Eye (tissue), 1 donor: Measurements from ENCODE around the gene ADGRL1.
"Not testable (repeated sequence)": the region's sequence is repeated elsewhere in the genome, so short reads cannot be mapped to it uniquely, and the experiment has no call there.

Experiments
- DNase-seq: peaks from one replicate; pipeline ENCODE4 v3.0.0-alpha.2; 2015

Gene ADGRL1

DNA sequence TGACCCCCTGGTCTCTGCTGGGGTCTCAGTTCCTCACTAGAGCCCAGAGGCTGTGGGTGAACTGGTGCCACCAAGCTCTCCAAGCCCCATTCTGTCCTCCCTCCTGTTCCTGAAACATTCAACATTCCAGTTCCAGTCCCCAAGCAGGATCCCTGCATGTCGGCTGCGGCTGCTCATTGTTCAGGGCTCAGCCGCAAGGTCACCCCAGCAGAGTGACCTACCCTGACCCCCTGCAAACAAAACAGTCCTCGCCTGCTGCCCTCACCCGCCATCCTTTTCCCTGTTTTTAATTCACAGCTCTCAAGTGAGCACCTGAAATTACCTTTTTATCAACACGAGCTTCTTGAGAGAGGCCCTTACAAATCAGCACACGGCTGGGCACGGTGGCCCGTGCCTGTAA lies 19.3 kb downstream of the ADGRL1 start:
- DNase-seq, result not testable (repeated sequence)

DNA sequence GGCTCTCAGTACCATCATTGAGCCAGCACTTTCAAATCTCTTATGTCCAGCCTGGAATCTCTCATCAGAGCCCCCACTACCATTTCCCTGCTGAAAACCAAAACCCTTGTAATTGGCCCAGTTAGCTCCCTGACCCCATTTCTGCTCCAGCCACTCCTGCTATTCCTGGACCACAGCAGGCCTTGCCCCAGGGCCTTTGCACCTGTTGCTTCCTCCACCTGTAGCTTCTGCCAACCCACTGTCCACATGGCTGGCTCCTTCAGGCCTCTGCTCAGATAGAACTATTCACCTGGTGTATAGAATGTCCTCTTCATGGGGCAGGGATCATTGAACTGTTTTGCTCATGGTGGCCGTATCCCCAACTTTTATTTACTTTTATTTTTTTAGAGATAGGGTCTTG lies 20.3 kb downstream of the ADGRL1 start:
- not testable (repeated sequence) for DNase-seq

DNA sequence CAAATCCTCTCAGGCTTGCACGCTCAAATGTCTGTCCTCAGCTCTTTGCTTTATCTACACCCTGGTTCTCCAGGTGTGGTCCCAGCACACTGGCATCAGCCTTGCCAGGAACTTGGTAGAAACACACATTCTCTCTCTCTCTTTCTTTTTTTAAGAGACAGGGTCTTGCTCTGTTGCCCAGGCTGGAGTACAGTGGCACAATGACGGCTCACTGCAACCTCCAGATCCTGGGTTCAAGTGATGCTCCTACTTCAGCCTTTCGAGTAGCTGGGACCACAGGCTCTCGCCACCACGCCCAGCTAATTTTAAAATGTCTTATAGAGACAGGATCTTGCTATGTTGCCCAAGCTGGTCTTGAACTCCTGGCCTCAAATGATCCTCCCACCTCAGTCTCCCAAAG lies 20.8 kb downstream of the ADGRL1 start:
- no peak for DNase-seq

DNA sequence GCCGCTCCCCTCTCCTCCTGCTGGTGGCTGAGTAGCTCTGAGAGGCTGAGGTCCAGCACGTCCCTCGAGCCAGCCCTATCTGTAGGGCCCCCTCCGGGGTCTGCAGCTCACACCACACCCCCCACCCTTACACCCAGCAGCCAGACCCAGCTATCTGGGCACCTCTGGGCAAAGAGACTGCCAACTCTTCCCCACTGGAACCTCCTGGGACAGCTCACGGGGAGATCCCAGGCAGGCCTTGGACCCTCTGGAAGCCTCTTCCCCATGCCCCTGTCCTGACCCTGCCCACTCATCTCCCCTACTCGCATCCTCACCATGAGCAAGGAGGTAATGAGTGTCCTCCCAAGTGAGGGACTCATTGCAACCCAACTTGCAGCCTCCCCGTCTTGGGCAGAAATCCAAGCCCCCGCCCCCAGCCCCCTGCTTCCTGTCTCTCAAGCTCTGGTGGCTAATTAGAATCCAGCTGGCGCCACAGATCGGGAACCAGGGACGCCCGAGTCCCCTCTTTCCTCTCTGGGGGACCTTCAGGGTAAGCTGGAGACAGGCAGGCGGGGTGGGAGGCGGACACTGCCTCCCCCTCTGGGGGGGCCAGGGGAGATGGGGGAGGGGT lies 22.1 kb downstream of the ADGRL1 start:
- DNase-seq, result peak; percentile 29

DNA sequence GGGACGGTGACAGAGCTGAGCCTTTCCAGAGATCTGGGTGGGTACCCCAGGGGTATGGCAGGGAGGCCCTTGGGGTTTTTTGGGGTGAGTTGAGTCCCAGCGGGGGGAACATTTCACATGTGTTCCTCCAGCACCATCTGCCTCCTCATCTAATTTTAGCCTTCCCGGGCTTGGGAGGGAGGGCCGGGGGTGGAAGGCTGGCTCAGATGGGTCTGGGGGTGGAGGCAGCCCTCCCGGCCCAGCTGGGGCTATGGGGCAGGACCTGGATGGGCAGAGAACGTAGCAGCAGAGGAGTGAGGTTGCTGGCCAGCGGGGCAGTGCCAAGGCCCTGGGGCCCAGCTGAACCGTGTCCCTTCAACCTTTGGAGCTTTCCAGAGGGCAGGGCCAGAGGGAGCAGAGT lies 23.5 kb downstream of the ADGRL1 start:
- DNase-seq, result no peak

DNA sequence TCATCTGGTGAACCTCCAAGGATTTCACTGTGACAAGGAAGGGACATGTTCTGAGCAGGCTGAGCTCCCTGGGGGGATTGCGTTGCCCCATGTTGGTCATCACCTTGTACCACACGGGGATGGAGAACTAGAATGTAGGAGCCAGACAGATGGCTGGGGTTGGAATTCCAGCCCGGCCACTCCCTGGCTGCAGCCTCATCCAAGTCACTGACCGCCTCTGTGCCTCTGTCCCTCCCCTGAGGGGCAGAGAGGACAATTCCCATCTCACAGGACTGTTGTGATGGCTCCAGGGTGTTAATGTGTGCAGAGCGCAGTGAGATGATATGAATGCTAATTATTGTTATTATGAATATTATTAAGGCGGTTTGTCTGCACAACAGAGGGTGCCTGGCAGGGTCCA lies 24.1 kb downstream of the ADGRL1 start:
- no peak for DNase-seq

DNA sequence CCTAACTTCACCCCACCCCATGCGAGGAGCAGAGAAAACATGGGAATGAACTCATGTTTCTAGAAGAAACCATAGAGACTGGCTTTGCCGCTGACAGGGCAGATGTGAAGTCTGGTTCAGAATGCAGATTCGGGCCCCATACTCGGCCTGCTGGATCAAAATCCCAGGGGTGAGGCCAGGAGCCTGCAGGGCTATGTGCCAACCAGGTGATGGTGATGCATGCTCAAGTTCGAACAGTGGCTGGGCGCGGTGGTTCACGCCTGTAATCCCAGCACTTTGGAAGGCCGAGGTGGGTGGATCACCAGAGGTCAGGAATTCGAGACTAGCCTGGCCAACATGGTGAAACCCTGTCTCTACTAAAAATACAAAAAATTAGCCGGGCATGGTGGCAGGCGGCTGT lies 24.8 kb downstream of the ADGRL1 start:
- not testable (repeated sequence) for DNase-seq

DNA sequence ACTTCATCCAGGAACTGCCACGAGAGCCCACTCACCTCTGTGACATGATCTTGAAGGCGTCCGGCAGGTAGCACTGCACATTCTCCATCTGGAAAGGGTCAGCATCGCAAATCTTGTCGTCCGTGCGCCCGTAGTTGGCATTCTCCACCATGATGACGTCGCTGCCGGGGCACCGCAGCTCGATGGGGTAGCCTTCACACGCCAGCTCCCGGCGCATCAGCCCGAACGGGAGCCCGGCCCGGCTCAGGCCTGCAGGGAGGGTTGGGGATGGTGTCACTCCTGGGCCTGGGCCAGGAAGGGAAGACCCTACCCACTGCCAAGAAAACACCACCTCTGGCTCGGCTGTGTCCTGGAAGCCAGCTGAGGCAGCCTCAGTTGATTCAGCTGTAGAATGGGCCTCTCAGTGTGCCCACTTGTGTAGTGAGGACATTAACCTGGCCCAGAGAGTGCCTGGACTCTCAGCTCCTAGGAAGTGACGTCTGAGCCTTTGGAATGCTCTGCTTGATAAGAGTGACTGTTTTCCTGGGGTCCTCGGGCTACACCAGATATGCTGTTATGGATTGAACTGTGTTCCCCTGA lies 28.4 kb downstream of the ADGRL1 start:
- DNase-seq, result no peak

DNA sequence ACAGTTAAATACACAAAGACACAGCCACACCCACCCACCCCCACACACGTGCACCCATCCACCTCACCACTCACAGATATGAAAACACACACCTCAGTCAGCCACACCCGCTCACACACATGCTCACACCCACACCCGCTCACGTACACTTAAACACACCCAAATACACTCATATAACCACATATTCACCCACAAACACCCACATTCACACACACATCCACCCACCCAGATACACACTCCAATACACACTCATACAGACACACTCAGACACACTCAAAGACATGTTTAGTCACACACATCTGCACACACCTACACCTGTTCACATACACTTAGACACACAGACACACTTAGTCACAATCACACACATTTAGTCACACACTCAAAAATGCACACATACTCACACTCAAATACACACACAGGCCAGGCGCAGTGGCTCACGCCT lies 30.6 kb downstream of the ADGRL1 start:
- no peak for DNase-seq

DNA sequence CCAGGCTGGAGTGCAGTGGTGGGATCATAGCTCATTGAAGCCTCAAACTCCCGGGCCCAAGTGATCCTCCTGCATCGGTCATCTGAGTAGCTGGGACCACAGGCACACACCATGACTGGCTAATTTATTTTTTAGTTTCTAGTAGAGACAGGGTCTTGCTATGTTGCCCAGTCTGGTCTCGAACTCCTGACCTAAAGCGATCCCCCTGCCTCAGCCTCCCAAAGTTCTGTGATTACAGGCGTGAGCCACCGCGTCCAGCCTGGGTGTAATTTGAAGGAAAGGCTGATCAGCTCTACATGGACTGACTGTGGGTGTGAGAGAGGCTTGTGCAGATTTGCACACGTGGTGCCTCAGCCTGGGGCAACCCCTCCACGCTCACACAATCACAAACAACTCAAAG lies 31.1 kb downstream of the ADGRL1 start:
- DNase-seq, result no peak

DNA sequence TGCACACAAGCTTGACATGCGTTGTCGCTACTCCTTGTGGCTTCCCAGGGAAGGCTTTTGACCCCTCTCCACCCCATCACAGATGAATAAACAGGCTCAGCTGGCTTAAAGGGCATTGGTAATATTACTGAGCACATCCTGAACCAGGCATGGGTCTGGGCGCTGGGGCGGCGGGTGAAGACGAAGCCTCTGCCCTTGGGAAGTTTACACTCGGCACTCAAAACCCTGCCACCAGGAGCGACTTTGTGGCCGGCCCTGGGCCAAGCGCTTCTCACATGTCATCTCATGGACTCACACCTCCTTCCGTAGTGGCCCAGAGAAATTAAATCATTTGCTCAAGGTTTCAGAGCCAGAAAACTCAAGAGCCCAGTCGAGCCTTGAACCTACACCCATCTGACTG lies 37.0 kb downstream of the ADGRL1 start:
- no peak for DNase-seq

DNA sequence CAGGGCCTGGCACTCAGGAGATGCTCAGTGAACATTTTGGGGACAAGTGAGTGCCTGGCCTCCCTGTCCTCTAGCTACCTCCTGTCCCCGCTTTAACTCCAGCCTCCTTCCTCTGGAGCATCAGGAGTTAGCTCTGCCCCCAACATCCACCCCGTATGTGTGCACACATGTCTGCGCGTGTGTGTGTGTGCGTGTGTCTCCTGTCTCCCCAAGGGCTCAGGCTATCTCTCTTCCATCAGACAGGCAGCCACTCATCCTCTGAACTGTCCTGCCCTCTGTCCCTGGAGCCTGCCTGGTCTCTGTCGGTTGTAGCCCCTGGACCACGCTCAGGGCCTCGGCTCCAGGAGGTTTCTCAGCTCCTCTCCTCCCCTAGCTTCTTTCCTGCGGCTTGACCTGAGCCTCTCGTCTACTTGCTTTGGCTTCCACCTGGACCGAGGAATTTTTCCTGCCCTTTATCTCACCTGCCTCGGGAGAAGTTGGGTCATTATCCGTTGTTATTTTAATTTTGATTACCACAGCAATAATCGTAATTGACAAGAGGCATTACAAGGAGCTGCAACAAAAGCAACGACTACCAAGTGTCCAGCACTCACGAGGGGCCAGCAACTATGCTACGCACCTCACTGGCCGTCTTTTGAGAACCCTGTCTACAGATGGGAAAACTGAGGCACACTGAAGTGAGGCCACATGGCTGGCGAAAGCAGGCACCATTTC lies 37.6 kb downstream of the ADGRL1 start:
- DNase-seq, result no peak

DNA sequence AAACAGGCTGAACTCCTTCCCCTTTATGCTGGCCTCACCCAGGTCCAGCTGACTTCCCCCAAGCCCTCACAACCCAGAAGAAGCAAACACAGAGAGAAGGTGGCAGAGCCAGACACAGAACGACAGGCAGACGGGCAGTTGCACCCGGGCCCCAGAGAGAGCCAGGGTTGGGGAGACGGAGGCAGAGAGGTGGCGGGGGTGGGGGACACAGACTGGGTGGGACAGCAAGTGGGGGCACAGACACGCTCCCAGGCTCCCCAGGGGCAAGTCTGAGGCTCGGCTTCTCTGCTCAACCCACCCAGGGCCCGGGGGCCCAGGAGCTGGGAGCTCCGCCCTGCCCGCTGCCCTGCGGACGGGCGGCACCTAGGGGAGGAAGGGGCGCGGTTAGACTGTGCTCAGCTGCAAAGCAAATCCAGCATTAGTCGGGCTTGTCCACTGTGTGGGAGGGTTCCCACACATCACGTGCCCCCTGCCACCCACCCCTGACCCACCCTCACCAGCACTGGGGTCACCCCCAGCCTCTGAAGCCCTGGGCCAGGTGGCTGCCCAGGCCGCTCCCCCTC lies 38.3 kb downstream of the ADGRL1 start:
- DNase-seq, result no peak

DNA sequence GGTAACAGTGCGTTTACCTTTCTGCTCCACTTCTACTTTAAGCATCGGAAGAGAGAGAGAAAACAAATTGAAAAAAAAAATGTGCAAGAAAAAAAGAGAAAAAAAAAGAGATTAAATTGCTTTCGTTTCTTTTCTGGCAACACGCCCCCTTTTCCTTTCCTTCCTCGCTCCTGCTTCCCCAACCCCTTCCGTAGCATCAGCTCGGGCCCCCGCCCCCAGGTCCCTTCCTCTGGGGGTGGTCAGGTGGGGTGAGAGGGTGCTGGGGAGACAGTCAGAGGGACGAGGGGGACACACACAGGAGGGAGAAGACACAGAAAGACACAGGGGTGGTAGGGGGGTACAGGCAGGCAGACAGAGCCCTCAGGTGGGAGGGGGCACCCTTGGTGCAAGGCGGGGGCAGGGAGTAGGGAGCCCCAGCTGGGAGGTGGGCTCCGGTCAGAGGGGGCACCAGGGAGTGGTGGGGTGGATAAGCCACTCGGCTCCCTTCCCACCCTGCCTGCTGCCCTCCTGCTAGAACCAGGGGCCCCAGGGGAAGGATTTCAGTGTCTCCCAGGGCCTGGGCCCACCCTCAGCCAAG lies 38.9 kb downstream of the ADGRL1 start:
- no peak for DNase-seq

DNA sequence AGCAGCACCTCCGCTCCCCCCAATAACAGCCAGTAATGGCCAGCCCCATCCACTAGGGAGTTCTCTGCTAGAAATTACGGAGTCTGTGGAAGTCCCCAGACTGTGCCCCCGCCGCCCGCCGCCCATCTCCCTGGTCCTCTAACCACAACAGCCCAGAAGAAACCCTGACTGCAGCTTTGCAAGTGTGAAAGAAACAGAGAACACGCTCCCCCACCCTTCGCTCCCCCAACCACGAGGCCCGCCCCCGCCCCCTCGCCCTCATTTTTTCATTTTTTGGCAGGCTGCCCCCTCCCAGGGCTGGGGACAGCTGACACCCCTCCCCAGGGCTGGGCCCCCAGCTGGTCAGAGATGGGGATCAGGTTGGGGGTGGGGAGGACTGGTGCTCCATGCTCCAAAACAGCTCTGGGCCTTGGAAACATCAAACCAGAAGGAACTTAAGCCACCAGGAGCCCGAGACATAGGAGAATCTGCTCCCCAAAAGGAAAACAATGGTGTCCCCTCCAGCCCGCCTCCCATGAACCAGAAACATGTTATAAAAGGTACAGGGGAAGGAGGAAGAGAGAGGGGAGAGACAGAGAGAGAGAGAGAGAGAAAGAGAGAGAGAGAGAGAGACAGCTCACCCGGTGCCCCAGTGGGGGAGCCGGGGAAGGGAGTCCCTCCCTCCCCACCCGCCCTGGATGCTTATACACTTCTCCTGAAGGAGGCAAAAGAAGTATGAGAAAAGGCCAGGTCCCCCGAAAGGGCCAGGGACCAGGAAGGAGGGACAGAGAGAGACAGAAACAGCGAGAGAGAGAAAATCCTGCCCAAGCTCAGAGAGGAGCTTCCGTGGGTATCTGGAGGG lies 39.8 kb downstream of the ADGRL1 start:
- DNase-seq, result peak; percentile 37

DNA sequence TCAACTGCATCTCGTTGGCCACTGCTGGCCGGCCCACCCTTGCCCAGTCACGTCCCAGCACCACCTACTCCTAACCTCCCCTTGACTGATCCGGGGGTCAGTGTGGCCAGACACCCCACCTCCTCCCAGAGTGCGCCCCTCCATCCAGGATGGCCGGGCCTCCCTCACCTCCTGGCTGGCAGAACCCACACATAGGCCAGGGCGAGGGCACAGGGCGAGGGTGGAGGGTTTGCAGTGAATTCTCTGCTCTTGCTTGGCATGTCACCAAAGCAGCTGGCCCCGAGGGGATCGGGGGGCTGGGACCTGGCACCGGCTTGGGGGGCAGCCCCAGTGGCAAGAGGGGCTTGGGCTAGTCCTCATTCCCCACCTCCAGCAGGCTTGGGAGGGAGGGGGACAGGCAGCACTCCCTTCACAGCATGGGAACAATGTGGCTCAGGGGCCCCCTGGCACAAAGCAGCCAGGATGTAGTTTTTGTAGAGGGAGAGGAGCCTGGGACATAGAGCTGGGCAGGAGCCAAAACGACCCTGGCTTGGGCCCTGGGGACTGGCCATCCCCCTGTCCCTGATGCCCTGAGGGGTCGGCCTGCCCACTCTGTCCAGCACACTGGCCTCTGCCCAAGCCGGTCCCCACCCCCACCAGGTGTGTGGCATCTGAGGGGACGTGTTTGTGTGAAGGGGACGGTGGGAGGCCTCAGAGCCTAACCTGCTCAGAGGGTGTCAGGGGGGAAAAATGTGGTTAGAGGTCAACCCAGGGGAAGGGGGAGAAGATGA lies 41.1 kb downstream of the ADGRL1 start:
- no peak for DNase-seq

DNA sequence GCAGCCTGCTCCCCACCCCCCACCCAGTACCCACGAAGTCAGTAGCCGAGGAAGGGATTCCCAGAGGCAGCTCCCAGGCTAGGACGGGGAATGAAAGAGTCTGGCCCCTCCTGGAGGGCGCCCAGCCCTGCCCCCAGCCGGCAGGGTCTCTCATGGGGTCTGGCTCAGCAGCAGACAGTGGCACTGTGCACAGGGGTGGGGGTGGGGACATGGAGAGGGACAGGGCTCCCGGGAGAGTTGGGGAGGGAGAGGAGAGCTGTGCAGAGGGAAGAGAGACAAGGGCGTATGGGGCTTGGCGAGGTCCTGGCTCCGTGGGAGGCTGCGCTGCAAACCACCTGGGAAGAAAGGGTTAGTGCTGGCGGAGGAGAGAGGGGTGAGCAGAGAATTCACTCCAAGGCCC lies 41.9 kb downstream of the ADGRL1 start:
- DNase-seq, result no peak

DNA sequence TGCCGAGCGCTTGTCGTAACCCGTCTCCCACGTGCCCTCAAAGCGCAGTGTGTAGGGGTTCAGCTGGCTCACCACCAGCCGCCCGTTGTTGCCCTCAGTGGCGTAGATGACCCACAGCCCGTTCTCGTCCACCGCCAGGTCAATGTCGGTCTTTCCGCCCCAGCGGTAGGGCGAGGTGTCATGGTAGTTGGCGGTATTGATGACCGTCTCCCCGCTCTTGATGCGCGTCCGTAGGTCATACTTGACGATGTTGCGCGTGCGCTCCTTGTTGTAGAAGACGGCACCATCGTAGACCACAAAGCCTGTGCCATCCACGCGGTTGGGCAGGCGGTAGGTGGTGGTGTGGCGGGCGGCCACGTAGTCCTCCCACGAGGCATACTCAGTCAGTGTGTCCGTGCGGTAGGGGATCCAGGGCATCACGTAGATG lies 43.1 kb downstream of the ADGRL1 start:
- no peak for DNase-seq

DNA sequence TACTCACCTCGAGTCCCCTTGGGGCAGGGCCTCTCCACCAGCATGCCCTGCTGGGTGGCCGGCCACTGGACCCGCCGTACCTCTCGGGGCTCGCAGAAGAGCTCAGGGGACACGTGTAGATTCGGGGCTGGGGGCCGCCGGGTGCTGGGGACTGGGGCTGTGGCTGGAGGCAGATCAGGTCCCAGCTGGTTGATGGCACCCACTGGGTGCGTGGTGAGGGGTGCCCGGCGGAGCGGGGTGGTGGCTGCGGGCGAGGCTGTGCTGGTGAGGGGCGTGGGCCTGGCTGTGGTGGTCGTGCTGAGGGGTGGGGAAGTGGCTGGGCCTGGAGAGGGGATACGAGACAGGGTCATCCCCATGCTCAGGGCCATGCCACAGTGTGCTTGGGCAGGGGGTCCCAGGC lies 44.7 kb downstream of the ADGRL1 start:
- no peak for DNase-seq

DNA sequence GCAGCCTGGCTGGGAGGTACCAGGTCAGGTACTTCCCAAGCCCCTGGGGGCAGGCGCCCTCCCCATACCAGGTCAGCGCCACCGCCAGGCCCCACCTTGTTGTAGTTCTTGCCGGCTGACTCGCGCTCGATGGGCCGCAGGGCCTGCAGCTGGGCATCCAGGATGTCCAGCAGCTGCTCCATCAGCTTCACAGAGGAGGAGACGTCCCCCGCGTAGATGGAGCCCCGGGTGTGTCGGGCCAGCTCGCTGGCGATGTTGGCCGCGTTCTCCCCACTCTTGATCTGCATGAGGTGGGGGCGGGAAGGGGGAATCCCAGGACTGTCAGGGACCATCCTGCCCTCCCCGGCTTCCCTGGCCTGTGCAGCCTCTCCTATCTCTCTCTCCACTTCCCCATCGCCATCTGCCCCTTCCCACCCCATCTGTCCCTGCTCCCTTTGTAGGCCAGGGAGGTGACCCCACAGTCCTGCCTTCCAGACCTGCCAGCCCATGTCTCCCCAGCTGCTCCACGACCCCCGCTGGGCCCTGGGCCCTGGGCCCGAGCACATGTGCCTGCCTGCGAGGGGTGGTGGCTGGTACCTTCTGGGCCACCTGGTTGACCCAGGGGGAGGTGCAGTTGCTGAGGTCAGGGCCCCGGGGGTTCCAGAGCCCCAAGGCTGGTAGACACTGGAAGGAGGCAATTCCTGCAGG lies 45.8 kb downstream of the ADGRL1 start:
- DNase-seq, result peak; percentile 31

DNA sequence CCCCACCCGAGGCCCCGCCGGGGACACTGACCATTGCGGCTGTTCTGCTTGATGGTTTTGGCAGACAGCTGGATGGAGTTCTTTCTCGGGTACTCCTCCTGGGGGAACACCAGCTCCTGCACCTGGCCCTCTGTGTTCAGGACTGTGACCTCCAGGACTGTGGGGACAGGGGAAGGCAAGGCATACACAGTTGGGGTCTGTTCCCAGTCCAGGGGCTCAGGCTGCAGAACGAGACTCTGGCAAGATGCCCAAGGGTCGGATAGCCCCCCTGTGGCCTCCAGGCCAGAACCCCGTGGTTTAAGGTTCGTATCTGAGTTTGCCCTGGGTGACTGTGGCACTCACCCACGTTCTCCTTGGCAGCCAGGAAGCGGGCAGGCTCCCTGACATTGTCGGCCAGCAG lies 46.9 kb downstream of the ADGRL1 start:
- DNase-seq, result no peak
